GM18870 (cell line): Measurements from ENCODE around the gene MRGPRD.
"Not testable (repeated sequence)": the region's sequence is repeated elsewhere in the genome, so short reads cannot be mapped to it uniquely, and the experiment has no call there.

ENCODE experiments used
- ATAC-seq: cut with Tn5 transposase; IDR thresholded peaks from one replicate; pipeline ENCODE4 v1.9.1; 2021; ENCODE audit warnings: moderate library complexity; ENCODE audit not compliant: unreplicated experiment

The MRGPRD gene

DNA sequence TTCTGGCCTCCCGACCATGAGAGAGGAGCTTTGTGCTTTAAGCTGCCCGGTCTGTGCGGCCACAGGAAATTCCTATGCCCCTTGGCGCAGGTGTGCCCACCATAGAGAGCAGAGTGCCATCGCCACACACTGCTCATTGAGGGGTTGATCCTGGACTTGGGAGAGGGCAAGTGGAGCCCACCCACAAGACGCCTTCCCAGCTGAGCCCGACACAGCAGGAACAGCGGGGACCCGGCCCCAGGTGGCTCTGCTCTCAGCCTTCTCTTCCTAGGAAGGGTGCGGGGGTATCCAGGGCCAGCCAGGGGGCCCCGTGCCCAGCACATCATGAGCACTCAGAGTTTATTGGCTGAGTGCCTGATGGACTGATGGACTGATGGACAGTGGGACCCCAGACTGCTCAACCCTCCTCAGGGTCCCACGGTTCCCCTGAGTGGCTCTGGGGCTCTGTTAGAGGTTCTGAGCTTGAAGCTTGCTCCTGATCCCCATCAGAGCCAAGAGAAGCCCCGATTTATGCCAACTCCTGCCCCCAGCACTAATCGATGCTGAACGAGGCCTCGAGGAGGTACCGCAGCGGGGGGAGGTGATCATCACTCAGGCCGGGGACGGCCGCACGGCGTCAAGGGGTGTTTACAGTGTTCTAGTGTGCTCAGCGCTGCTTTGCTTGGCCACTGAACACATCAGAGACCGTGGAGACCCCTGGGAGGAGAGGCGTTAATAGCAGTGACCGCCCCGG lies 13.5 kb upstream of the MRGPRD start:
- ATAC-seq: no peak

DNA sequence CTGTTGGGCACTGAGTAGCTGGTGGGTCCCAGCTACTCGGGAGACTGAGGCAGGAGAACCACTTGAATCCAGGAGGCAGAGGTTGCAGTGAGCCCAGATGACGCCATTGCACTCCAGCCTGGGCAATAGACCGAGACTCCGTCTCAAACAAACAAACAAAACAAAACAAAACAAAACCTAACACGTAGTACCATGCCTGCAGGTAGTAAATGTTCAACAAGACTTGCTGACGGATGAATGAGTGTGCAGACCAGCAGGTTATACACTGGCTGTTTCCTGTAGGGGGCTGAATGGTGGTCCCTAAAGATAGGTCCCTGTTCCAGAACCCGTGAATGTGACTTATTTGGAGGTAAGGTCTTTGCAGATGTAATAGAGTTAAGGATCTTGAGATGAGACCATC lies 12.8 kb upstream of the MRGPRD start:
- ATAC-seq: no peak

DNA sequence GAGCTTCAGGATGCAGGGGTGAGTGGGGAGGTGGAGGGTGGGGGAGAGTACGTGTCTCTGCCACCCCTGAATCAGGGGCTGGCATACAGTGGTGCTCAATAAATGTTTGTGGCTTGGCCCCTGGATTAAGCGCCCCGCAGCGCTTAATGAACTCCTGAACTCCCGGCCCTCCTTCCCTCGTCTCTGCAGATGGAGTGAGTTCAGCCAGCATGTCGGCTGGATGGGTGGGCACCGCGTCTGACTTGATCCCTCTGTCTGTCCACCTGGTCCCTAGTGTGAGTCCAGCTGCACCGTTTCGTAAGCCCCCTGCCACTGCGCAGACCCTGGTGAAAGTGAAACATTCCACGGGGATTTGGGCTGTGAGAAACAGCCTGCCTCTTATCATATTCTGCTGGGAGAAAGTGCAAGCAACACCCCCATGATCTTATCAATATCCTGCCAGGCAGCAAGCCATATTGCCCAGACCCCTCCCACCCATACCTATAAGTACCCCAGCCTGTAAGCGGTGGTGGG lies 12.0 kb upstream of the MRGPRD start:
- no peak for ATAC-seq

DNA sequence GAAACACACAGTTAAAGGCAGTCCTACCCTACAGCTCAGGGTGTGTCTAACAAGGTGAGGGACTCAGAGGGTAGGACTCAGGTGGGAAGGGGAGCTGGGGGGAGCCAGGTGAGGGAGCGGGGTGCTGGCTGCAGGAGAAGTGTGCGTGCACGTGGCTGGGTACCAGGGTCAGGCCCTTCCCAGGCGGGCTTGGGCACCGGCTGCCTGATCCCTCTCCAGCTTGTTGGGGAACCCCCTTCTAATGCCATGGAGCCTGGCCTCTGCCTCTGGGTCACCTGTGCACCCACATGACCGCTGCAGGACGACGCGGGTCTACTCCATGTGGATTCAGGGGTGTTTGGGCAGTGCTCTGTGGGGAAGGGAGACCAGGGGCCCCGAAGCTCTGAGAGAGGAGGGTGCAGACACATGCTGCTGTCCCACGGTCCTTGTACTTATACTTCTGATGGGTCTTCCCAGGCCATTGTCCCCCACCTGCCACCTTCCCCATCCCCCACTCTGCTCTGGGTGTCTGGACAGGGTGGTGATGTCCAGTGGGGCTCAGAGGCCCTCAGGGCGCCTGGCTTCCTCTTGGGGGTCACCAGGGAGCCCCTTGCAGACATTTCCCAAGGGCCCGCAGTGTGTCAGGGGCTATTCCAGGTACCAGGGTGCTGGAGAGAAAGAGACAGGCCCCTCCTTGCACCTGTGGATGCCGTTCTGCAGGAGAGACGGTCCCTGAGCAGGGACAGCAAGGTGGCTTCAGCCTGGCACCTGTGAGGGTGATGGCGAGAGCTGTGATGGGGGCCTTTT lies 10.4 kb upstream of the MRGPRD start:
- ATAC-seq: no peak

DNA sequence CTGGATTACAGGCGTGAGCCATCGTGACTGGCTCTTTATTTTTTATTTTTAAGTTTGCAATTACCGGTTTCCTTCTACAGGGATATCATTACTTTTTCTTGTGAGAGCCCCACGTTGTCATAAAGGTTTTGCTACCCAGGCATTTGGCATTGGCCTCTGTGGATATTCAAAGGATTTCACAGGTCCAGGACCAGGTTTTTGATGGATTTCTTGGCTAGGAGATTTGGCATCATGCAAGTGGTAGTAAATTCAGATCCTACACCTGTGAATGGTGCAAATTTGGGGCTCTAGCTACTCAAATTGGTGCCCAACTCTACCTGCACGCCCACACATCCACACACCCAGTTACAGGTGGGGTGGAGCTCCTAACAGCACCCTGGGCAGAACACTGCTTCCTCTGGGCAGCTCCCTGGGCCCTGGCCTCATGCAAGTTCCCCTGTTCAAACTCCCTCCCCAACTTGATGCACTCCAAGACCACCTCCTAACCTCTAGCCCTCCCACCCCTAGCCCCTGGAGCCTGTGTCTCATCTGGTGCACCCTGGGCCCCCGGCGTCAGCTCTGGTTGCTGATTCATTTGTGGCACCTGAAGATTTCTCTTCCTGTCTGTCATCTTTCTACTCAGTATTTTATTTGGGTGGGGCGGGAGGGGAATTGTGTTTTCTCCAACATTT lies 9.3 kb upstream of the MRGPRD start:
- no peak for ATAC-seq

DNA sequence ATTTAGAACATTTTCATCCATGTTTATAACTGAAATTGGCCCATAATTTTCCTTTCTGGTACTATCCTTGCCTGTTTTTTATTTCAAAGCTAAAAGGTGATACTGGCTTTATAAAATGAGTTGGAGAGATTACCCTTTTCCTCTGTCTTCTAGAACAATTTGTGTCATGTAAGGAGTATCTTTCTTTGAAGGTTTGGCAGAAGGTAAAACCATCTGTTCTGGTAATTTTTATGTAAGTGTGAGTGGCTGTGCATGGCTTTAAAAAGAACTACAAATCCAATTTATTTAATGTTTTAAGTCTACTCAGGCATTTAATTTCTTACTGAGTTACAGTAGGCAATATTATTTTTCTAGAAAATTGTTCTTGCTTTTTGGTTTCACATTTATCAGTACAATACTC lies 7.7 kb upstream of the MRGPRD start:
- ATAC-seq: no peak

DNA sequence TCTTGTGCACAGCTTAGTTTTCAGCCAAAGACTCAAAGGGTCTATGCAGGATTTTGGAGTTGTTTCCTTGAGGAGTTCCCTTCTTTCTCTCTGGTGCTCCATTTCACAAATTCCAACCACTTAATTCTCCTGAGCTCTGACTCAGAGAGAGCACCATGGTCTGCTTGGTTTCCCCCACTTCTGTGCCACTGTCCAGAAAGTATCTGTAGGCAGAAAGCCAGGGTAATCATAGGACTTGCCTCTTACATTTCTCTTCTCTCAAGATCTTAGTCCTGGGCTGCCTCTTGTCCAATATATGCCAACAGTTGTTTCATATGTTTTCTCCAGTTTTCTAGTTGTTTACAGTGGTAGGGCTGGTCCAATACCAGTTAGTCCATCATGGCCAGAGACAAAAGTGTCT lies 6.4 kb upstream of the MRGPRD start:
- no peak for ATAC-seq

DNA sequence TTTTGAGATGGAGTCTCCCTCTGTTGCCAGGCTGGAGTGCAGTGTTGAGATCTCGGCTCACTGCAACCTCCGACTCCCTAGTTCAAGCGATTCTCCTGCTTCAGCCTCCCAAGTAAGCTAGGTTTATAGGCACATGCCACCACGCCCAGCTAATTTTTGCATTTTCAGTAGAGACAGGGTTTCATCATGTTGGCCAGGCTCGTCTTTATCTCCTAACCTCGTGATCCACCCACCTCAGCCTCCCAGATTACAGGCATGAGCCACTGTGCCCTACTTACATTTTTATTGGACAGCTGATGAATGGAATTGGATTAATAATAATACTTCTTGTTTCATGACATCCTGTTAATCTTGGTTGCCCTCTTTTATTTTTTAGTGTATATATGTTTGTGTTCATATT lies 3.0 kb upstream of the MRGPRD start:
- ATAC-seq: no peak

DNA sequence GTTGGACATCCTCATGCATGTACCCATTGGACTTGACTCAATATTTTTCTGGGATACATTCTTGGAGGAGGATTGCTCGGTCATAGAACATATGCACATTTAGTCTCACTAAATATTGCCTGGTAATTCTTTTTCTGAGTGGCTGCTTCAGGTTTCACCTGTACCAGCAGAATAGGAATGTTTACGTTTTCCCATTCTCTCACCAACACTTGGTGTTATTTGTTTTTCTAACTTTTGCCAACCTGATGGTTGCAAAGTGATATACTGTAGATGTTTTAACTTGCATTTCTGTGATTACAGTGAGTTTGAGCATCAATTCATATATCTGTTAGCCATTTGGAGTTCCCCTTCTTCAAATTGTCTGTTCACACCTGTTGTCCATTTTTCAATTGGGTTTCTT lies 1.3 kb upstream of the MRGPRD start:
- ATAC-seq: no peak

DNA sequence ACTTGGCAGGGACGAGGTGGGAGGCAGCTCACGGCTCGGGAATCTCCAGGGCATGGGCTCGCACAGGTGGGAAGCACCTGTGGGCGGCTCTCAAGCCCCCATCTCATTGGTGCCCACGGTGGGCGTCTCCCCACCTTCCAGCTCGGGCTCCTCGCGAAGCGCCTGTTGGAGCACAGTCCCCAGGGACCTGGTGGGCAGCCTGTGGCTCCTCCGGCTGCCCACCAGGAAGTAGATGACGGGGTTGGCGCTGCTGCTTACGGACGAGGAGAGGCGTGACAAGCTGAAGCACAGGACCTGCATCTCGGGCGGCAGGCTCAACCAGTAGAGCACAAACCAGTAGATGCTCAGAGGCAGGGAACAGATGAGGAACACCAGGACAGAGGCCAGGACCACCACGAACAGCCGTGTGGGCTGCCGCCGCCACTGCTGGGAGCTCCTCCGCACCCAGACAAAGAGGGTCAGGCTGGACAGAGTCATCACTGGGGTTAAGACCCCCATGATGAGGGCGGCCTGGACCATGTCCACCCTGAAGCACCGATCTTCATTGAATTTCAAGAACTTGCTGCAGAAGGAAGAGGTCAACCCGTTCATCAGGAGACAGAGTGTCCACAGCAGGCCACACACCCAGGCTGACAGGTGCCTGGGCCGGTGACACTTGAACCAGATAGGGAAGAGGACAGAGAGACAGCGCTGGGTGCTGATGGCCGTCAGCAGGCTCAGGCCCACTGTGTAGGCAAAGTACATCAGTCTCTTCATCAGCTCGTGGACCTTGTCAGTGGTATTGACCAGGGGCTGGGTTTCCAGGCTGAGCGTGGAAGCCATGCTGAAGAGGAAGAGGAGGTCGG lies 633 bp downstream of the MRGPRD start:
- ATAC-seq: no peak

DNA sequence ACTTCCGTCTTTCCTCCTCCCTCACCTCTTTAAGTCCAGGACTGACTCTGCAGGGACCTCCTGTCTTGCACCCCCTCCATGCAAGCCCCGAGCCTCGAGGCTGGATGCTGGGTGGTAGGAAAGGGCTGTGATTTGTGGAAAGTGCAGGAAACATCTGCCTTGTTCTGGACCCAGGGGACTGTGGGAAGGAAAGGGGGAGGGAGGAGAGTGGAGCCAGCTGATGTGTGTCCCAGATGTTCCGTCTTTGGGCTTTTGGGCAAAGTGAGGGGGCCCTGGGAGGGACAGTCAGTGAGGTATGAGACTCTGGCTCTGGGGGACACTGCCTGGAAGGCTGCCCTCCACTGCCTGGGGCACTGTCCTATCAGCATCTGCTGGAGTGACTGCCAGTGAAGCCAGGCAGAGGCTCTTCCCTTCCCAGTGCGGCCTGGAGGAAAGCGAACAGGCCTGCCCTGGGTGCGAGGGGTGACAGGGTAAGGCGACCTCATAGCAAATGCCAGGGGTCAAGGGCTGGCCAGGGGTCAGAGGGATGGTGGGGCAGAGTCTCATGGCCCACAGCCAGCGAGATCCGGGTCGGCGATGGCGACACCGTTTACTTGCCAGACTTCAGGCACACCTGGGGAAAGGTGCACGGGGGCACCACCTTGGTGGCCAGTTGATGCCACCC lies 1.7 kb downstream of the MRGPRD start:
- no peak for ATAC-seq

DNA sequence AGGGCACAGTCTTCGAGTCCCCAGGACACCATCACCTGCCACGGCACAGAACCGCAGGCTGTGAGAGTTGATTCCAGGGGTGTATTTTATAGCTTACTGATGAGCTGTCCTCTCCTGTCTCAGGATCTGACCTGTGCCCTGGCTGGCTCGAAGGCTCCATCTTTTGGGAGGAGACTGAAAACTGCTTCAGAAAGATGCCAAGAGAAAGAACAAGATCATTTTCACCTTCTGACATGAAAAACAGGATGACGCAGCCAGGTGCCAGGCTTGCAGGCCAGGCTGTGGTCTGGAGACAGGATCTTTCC lies 2.2 kb downstream of the MRGPRD start:
- no peak for ATAC-seq

DNA sequence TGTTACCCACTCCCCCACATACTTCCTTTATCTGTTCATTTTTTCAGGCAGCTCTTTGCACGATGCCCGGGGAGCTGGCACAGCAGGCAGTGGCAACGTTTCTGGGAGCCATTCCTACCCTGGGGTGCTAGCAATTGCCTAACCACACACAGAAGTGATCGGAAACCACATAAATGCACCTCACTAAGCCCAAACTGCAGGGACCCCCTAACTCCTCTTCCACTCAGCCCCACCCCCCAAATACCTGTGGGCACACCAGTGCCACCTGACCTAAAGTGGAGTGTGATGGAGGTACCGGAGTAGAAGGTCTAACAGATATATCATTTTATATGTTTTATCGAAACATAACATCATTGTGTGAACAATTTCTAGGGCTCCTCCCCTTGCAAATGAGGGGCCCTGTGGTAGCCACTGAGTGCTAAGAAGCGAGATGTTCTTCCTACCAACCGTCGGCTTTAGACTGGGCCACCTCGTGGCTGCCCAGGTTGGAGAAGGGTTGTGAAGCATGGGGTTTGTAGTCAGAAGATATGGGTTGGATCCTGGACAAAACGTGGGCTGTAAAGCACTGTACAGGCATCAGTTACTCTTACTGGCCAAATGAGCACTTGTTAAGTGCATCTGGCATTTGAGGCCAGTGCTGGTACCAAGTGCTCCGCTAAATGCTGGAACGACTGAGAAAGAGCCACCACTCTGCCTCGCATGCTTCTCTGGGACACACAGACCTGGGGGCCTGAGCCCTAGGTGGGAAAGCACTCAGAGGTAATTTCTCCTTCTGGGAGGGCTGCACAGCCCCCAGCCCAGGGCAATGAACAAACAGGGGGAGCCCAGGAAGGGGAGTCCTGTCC lies 2.8 kb downstream of the MRGPRD start:
- ATAC-seq: no peak

DNA sequence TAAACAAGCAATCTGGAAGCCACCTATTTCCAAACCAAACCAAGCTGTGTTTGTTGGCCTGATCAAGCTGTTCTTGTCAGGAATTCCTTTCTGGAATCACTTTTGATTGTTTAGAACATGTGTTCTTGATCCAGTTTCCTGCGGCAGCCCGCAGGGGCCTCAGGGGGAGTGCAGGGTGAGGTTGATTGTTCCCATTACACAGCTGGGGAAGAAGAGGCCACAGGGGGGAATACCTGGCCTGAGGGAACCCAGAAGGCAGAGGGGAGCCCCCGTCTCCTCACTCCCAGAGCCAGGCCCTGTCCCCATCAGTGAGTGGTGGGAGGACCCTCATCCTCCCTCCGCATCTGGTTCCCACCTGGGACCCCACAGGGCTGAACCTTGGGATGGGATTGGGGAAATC lies 4.2 kb downstream of the MRGPRD start:
- ATAC-seq: no peak

DNA sequence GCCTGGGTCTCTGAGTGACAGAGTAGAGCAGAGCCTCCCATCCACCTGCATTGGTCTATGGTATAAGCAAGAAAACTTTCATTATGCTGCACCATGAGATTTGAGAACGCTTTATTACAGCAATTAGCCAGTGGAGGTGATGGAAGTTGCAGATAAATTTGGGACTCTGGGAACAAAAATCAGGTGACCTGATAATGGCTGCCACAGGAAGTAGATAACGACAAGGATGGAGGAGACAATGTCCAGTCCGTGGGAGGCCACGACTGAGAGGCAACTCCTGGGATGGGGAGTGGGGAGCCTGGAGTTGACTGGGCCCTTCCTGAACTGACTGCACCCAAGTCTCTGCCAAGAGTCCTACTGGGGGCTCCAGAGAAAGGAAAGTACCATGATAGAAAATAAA lies 4.7 kb downstream of the MRGPRD start:
- ATAC-seq: no peak

DNA sequence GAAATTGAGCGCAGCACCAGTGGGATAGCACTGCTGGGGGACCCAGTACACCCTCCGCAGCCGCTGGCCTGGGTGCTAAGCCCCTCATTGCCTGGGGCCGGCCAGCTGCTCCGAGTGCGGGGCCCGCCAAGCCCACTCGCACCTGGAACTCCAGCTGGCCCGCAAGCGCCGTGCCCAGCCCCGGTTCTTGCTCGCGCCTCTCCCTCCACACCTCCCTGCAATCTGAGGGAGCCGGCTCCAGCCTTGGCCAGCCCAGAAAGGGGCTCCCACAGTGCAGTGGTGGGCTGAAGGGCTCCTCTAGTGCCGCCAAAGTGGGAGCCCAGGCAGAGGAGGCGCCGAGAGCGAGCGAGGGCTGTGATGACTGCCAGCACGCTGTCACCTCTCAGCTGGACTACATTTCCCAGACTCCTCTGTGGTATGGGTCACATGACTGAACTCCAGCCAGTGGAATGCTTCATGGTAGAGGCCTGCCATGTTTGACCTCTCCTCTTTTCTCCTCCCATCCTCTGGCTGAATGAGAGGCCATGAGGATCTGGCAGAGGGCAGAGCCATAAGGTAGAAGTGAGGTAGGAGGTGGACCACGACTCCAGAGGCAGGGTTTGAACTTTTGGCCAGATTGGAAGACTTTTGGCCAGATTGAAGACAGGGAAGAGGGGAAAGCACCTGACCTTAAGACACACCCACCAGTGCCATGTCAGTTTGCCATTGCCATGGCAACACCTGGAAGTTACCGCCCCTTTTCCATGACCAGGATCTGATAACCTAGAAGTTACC lies 6.2 kb downstream of the MRGPRD start:
- ATAC-seq: no peak

DNA sequence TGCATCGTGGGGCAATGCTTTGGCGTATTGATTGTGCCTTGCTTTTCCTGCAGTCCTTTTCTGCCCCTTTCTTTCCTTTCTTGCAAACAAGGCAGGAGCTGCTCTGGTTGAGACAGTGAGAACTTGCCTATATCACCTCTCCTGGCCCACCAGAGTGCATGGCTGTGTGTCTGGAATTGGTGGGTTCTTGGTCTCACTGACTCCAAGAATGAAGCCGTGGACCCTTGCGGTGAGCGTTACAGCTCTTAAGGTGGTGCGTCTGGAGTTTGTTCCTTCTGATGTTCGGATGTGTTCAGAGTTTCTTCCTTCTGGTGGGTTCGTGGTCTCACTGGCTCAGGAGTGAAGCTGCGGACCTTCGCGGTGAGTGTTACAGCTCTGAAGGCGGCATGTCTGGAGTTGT lies 7.1 kb downstream of the MRGPRD start:
- ATAC-seq: not testable (repeated sequence)

DNA sequence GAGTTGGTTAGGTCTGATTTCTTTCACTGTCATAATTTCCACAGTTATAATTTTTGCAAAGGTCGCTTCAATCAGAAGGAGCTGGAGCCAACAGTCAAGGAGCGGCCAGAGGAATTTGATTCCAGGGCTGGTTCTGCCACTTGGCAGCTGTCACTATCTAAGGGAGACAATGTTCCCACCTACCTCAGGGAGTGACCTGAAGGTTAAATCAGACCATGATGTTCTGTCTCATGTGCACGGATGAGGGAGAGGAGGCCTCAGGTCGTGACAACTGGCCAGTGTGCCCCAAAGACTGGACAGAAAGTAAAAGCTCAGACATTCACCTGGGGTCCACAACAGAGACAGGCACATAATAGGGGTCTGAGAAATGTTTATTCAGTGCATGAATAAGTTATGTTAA lies 7.6 kb downstream of the MRGPRD start:
- ATAC-seq: no peak
